Sciatic nerve (tissue), 2 donors: ENCODE data around the gene BRD3. TPM values are rescaled to one million over a fixed set of nuclear protein-coding genes. Genes with fewer than 3 reads are reported as not detected.

Experiments
- ATAC-seq: fragments of 200-7000 bp; cut with Tn5 transposase; one replicate; pipeline ENCODE4 v1.9.1; 2020; ENCODE audit warnings: mild to moderate bottlenecking, moderate library complexity
- DNase-seq: peaks from one replicate; pipeline ENCODE4 v3.0.0-alpha.2; 2020; ENCODE audit warnings: low spot score
- intact Hi-C: fragments of 100-400 bp; cut with DNase I; formaldehyde crosslinking; loops from one replicate; pipeline ENCODE4 v1.14.2; 2022
- total RNA-seq: library from RNA; stranded (reverse); fragmentation: NEBNext Ultra II Directional; extraction: Animal tissue kit (Norgen Biotek cat#: 25700); gene quantifications from one replicate; pipeline ENCODE4 v1.2.1, GENCODE V29; 2021
- donor health status: DM: no; HTN: no; CAD: no.
- donor health status: DM: no; HTN: no; CAD: no.

BRD3 gene
- total RNA-seq, 1 donor from 2014 or later: 54.4 TPM

DNA sequence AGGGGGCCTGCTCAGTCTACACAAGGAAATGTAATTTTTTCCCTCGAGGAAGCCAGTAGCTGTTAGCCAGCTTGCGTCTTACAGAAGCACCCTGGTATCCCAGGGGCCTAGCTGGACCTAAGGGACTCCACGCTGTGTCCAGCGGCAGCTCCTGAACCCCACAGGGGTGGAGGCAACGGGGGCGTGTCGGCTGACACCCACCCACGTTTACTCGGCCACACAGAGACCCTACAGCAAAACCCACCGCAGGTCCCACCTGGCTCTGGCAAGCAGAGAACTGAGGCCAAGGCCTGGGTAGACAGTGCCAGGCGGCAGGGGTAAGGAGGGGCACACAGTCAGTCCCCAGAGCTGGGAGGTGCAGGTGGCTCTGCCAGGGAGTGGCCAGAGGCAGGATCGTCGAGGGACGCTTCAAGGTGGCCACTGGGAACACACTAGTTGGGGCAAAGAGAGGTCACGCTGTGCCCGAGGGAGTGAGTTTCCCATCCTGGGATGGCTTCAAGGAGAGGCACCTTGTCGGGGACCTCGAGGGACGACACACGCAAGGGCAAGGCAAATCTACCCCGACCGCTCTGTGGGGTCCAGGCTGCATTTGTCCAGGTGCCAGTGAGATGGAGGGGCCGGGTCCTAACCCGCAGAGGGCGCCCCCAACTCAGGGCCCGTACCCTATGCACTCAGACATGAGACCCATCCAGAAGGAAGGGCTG lies 21.8 kb downstream of the BRD3 start:
- no peak for ATAC-seq
- intact Hi-C loops: no loop called here

GRCh38 chr9:134044944-134045343 lies 22.9 kb downstream of the BRD3 start:
- intact Hi-C loops: no loop called here
- DNase-seq (no peak), ATAC-seq (no peak)

More for the DNA sequence above, 21.8 kb downstream of the BRD3 start:
- DNase-seq: no peak

DNA sequence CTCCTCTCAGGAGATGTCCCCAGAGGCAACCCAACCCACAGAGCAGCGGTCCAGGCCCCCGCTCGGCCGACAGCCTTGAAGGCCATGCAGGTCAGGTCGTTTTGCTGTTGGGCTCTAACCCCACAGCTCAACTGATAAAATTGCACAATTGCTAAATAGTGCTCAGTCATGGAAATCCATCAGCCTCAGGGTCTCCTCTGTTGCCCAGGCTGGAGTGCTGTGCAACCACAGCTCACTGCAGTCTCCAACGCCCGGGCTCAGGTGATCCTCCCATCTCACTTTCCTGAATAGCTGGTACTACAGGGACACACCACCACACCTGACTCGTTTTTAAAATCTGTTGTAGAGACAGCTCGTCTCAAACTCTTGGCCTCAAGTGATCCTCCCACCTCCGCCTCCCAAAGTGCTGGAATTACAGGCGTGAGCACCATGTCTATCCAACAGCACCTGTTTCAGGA lies 24.3 kb downstream of the BRD3 start:
- DNase-seq (no peak), ATAC-seq (no peak)
- intact Hi-C loops: no loop called here

DNA sequence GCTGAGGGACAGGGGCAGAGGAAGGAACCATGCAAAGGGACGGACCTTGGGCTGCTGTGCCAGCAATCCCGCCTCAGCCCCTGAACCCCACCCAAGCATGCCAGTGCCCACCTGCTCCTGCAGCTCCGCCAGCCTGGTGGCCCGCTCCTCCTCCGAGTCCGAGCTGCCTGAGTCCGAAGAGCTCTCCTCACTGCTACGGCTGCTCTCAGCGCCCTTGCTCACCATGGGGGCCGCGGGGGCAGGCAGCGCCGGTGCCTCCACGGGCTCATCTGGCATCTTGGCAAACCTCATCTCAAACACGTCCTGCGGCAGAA lies 26.2 kb downstream of the BRD3 start:
- ATAC-seq (peak; percentile 5), DNase-seq (no peak)
- intact Hi-C loops: no loop called here

DNA sequence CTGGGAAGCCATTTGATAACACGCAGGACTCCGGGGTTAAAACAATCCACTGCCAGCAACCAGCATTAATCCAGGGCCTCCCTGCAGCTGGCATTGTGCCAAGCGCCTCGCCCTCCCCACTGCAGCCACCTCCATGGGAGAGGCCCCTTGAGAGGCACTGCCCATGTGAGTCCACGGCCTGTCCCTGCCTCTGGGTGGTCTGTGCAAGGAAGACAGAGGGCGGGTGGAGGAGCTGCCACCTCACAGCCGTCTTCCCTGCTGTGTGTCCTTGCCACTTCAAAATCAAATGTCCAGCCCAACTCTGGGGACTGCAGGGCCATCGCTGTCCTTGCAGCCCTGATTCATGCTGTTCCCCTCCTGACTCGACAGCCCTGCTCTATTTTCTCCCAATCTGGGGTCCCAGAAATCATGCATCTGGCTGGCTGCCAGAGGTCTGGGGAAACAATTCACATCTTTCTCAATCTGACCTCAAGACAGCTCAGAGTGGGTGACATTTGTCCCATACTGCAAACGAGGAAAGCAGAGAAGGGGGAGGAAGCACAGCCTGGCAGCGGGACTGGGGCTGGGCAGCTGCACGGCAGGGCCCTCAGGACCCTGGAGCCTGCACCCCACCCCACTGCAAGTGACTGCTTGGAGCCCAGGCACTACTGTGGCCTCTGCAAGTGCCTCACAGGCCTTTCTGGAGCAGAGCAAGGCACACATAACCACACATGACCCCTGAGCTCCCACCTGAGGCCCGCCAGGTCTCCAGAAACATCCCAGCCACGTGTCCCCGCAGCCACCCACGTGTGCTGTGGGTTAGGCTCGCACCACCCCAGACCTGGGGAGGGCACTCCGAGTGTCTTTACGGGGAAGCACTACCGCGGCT lies 26.8 kb downstream of the BRD3 start:
- ATAC-seq (peak; percentile 37), DNase-seq (no peak)
- intact Hi-C loops: no loop called here

DNA sequence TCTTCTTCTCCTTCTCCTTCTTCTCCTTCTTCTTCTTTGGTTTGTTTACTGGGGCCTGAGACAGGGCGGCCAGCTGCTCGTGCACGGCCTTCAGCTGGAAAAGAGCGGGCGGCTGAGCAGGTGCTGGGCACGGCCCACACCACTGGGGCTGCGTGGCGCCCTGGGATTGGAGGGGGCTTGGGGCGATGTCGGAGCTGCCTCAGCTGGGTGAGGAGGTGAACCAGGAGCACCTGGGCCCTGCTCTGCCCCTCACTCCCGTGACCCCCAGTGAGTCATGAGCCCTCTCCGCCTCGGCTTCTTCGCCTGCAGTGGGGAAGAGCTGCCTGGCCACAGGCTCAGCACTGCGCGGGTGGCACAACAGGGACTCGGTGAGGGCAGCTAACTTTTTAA lies 27.7 kb downstream of the BRD3 start:
- ATAC-seq (no peak), DNase-seq (no peak)
- intact Hi-C loops: no loop called here

- intact Hi-C loops: no loop called here
- ATAC-seq: no peak
- DNase-seq: no peak
Observed at GRCh38 chr9:134039386-134040175, 28.2 kb downstream of the BRD3 start.

GRCh38 chr9:134037641-134038040 lies 30.2 kb downstream of the BRD3 start:
- ATAC-seq (no peak), DNase-seq (no peak)
- intact Hi-C loops: no loop called here

DNA sequence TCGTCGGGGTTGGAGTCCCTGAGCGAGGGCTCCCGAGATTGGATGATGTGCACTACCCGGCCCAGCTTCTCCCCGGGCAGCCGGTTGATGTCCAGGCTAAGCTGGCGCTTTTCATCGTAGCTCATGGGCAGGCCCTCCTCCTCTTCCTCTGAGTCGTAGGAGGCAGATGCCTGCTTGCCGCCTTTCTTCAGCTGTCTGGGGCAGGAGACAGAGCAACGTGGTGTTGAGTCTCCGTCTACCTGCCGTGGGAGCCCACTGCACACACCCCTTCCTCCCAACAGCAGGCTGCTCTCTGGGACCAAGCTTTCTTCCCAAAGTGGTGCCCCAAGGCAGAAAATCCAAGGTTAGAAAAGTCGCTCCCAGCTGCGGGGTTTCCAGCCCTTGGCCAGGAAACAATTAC lies 31.7 kb downstream of the BRD3 start:
- ATAC-seq (no peak), DNase-seq (peak; percentile 39)
- intact Hi-C loops: no loop called here

DNA sequence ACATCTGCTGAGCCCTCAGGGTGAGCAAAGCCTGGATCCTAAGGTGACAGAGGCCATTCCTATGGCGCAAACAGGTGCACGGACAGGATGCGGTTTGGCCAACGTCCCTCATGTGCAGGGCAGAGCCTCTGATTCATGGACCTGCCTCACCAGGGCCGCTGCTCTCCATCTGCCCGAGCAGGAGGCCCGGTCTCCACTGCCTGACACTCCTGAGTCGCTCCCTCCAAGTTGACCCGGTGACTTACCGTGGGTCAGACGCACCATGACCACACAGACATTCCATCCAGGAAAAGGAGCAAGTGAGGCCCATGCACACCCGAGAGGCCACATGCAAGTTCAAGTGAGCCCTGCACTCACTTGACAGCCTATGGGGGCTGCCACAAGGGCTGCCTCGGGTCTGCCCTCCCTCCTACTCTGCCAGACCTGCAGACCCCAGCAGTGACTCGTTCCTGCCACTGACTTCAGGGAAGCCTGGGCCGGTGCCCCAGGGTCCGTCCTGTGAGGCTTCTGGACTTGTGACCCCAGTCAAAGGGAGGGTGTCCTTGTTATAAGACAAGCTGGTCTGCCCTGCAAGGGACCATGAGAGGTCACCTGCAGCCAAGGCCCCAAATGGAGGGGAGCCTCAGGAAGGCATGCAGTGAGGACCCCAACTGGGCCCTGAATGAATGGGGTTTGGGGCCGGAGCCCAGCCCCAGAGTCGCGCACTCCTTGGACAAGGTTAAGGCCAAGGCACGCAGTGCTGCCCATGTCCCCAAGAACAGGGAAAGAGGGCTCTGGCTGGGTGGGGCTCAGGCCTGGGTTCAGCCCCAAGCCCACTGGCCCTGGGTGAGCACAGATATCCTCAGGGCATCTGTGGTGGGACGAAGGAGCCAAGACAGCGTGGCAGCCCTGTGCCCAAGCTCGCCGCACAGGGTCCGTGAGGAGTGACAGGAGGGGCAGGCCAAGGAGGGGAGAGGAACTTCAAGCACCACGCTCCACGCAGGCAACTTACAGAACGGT lies 32.5 kb downstream of the BRD3 start:
- ATAC-seq (peak; percentile 7), DNase-seq (peak; percentile 45)
- intact Hi-C loops: no loop called here

GRCh38 chr9:134034215-134035040 lies 33.4 kb downstream of the BRD3 start:
- ATAC-seq: no peak
- DNase-seq: peak; percentile 19
- intact Hi-C loops: no loop called here

- no peak for ATAC-seq
- peak; percentile 53 for DNase-seq
- intact Hi-C loops: no loop called here
Observed at GRCh38 chr9:134033516-134034214, 34.2 kb downstream of the BRD3 start.

DNA sequence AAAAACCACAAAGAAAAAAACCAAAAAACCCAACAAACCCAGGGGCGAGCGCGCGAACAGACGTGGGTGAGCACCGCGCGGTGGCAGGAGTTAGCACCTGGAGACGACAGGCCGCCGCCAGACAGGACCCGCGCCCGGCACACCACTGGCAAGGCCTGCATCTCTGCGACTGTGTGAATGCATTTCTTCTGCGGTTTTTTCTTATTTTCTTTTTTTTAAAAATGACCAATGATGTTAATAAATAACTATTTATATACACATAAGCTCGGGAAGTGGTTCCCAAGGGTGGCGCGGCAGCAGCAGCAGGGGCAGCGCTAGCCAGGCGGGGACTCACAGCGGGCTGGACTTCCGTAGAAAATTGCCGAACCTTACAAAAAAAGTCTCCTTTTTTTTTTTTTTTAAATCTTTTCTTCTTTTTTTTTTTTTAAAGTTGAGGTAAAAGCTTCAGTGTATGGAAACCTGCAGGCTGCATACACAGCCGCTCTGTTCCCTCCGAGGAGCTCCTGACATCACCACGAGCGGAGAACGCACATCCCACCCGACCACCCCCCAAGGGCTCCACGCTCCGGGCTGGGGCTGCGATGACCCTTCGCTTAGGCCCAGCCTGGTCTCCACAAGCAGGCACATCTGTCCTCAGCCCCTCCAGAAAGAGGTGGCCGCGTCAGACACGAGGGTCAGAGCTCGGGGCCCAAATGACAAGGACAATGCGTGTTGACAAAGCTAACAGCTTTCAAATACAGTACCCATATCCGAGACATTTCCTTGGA lies 35.2 kb downstream of the BRD3 start:
- ATAC-seq: no peak
- DNase-seq: peak; percentile 49
- intact Hi-C loops: no loop called here

GRCh38 chr9:134031783-134032182 lies 36.0 kb downstream of the BRD3 start:
- intact Hi-C loops: no loop called here
- ATAC-seq (no peak), DNase-seq (peak; percentile 42)

DNA sequence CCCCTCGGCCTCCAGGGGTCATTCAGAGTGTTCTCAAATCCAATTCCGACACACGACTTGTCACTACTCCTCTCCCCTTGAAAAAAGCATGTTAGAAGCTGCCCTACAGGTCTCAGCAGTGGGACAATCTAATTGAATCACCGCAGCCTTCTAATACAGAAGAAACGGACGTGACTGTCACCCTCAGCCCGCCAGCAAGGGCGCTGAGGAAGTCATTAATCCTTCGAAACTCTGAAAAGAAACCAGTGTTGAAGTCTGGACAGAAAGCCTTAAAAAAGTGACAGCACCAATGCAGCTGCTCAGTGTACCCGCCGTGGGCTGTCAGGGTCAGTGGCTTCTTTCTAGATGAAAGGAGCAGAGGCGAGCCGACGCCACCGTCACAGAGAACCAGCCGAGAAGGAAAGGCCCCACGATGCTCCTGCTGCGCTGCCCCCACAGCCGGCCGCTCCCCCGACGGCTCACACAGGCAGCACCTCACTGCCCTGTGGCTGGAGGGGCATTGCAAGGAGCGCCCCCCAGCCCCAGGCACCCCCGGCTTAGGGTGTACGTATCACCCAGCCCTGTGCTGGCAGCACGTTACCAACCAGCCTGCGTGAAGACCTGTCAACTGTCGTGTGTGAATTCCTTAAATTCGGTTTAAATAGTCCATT lies 36.9 kb downstream of the BRD3 start:
- no peak for ATAC-seq
- peak; percentile 45 for DNase-seq
- intact Hi-C loops: no loop called here
